ENCODE results near the gene GPR153.

Gene GPR153

GRCh38 chr1:6252374-6252710, 8.6 kb downstream of the GPR153 start:
- Histone ChIP-seq H3K4me2 (ENCODE audit: low read length) (no peak overlapping the region), H3K9me3 (replicated peaks; ENCODE audit: low read length) (no peaks in the 10 kb centered on the region), H3K9ac (ENCODE audit: low read depth, low read length) (no peak overlapping the region), H3K4me1 (ENCODE audit: control insufficient read depth, insufficient read depth, low read length) (peaks cover 5% of the 10 kb centered on the region), H3K36me3 (ENCODE audit: insufficient read depth, low read length) (no peaks in the 10 kb centered on the region), H3K27me3 (ENCODE audit: control insufficient read depth, insufficient read depth, low read length) (peaks cover 5% of the 10 kb centered on the region), H3K4me3 (ENCODE audit: low read length) (no peak overlapping the region)

- H3K9me3 ChIP-seq (replicated peaks; ENCODE audit: low read length) = no peaks in the 10 kb centered on the region
- H3K36me3 ChIP-seq (ENCODE audit: insufficient read depth, low read length) = no peaks in the 10 kb centered on the region
- H3K4me2 ChIP-seq (ENCODE audit: low read length) = no peak overlapping the region
- H3K4me3 ChIP-seq (ENCODE audit: low read length) = no peak overlapping the region
- H3K27me3 ChIP-seq (ENCODE audit: control insufficient read depth, insufficient read depth, low read length) = peaks cover 5% of the 10 kb centered on the region
- H3K9ac ChIP-seq (ENCODE audit: low read depth, low read length) = no peak overlapping the region
- H3K4me1 ChIP-seq (ENCODE audit: control insufficient read depth, insufficient read depth, low read length) = peaks cover under 1% of the 10 kb centered on the region
These were observed 9.1 kb downstream of the GPR153 start for GRCh38 chr1:6251681-6252373.

GRCh38 chr1:6251233-6251632, 9.7 kb downstream of the GPR153 start:
- no peaks in the 10 kb centered on the region for H3K36me3 ChIP-seq (ENCODE audit: insufficient read depth, low read length)
- H3K9me3 ChIP-seq (replicated peaks; ENCODE audit: low read length) = no peaks in the 10 kb centered on the region
- H3K4me2 ChIP-seq (ENCODE audit: low read length) = no peak overlapping the region
- no peak overlapping the region for H3K9ac ChIP-seq (ENCODE audit: low read depth, low read length)
- H3K4me1 ChIP-seq (ENCODE audit: control insufficient read depth, insufficient read depth, low read length) = peaks cover 4% of the 10 kb centered on the region
- peaks cover 8% of the 10 kb centered on the region for H3K27me3 ChIP-seq (ENCODE audit: control insufficient read depth, insufficient read depth, low read length)
- no peak overlapping the region for H3K4me3 ChIP-seq (ENCODE audit: low read length)

GRCh38 chr1:6249739-6250689, 10.9 kb downstream of the GPR153 start:
- Histone ChIP-seq H3K27me3 (ENCODE audit: control insufficient read depth, insufficient read depth, low read length) (peaks cover 11% of the 10 kb centered on the region), H3K9ac (ENCODE audit: low read depth, low read length) (no peak overlapping the region), H3K9me3 (replicated peaks; ENCODE audit: low read length) (no peaks in the 10 kb centered on the region)

GRCh38 chr1:6248932-6249738, 11.8 kb downstream of the GPR153 start:
- Histone ChIP-seq H3K27me3 (ENCODE audit: control insufficient read depth, insufficient read depth, low read length) (peaks cover 18% of the 10 kb centered on the region), H3K4me1 (ENCODE audit: control insufficient read depth, insufficient read depth, low read length) (peaks cover 12% of the 10 kb centered on the region), H3K9ac (ENCODE audit: low read depth, low read length) (no peak overlapping the region), H3K4me3 (ENCODE audit: low read length) (no peak overlapping the region), H3K36me3 (ENCODE audit: insufficient read depth, low read length) (no peaks in the 10 kb centered on the region), H3K4me2 (ENCODE audit: low read length) (no peak overlapping the region), H3K9me3 (replicated peaks; ENCODE audit: low read length) (no peaks in the 10 kb centered on the region)

More at GRCh38 chr1:6249739-6250689, 10.9 kb downstream of the GPR153 start:
- no peaks in the 10 kb centered on the region for H3K36me3 ChIP-seq (ENCODE audit: insufficient read depth, low read length)
- H3K4me2 ChIP-seq (ENCODE audit: low read length) = no peak overlapping the region
- H3K4me1 ChIP-seq (ENCODE audit: control insufficient read depth, insufficient read depth, low read length) = peaks cover 12% of the 10 kb centered on the region
- no peak overlapping the region for H3K4me3 ChIP-seq (ENCODE audit: low read length)

GRCh38 chr1:6248161-6248776, 12.6 kb downstream of the GPR153 start:
- Histone ChIP-seq H3K4me3 (ENCODE audit: low read length) (no peak overlapping the region), H3K9ac (ENCODE audit: low read depth, low read length) (no peak overlapping the region), H3K9me3 (replicated peaks; ENCODE audit: low read length) (no peaks in the 10 kb centered on the region), H3K36me3 (ENCODE audit: insufficient read depth, low read length) (no peaks in the 10 kb centered on the region), H3K27me3 (ENCODE audit: control insufficient read depth, insufficient read depth, low read length) (peaks cover 26% of the 10 kb centered on the region), H3K4me2 (ENCODE audit: low read length) (no peak overlapping the region), H3K4me1 (ENCODE audit: control insufficient read depth, insufficient read depth, low read length) (peaks cover 12% of the 10 kb centered on the region)

GRCh38 chr1:6247651-6248050, 13.2 kb downstream of the GPR153 start:
- Histone ChIP-seq H3K4me2 (ENCODE audit: low read length) (no peak overlapping the region), H3K4me1 (ENCODE audit: control insufficient read depth, insufficient read depth, low read length) (peaks cover 12% of the 10 kb centered on the region), H3K4me3 (ENCODE audit: low read length) (no peak overlapping the region), H3K9me3 (replicated peaks; ENCODE audit: low read length) (no peaks in the 10 kb centered on the region), H3K9ac (ENCODE audit: low read depth, low read length) (no peak overlapping the region), H3K36me3 (ENCODE audit: insufficient read depth, low read length) (no peaks in the 10 kb centered on the region), H3K27me3 (ENCODE audit: control insufficient read depth, insufficient read depth, low read length) (peaks cover 32% of the 10 kb centered on the region)

GRCh38 chr1:6246497-6247467, 14.1 kb downstream of the GPR153 start:
- Histone ChIP-seq H3K4me1 (ENCODE audit: control insufficient read depth, insufficient read depth, low read length) (peaks cover 16% of the 10 kb centered on the region), H3K36me3 (ENCODE audit: insufficient read depth, low read length) (no peaks in the 10 kb centered on the region), H3K27me3 (ENCODE audit: control insufficient read depth, insufficient read depth, low read length) (peaks cover 36% of the 10 kb centered on the region), H3K9ac (ENCODE audit: low read depth, low read length) (no peak overlapping the region), H3K4me2 (ENCODE audit: low read length) (peak overlapping the region; percentile 74), H3K4me3 (ENCODE audit: low read length) (no peak overlapping the region), H3K9me3 (replicated peaks; ENCODE audit: low read length) (no peaks in the 10 kb centered on the region)

- Histone ChIP-seq H3K9ac (ENCODE audit: low read depth, low read length) (no peak overlapping the region), H3K4me2 (ENCODE audit: low read length) (peak overlapping the region; percentile 74), H3K36me3 (ENCODE audit: insufficient read depth, low read length) (no peaks in the 10 kb centered on the region), H3K27me3 (ENCODE audit: control insufficient read depth, insufficient read depth, low read length) (peaks cover 44% of the 10 kb centered on the region), H3K4me3 (ENCODE audit: low read length) (peak overlapping the region; percentile 47), H3K4me1 (ENCODE audit: control insufficient read depth, insufficient read depth, low read length) (peaks cover 17% of the 10 kb centered on the region), H3K9me3 (replicated peaks; ENCODE audit: low read length) (no peaks in the 10 kb centered on the region)
These were observed 14.9 kb downstream of the GPR153 start for GRCh38 chr1:6245869-6246496.
